ENCODE measurements around the gene SIRPB2.

Gene SIRPB2

DNA sequence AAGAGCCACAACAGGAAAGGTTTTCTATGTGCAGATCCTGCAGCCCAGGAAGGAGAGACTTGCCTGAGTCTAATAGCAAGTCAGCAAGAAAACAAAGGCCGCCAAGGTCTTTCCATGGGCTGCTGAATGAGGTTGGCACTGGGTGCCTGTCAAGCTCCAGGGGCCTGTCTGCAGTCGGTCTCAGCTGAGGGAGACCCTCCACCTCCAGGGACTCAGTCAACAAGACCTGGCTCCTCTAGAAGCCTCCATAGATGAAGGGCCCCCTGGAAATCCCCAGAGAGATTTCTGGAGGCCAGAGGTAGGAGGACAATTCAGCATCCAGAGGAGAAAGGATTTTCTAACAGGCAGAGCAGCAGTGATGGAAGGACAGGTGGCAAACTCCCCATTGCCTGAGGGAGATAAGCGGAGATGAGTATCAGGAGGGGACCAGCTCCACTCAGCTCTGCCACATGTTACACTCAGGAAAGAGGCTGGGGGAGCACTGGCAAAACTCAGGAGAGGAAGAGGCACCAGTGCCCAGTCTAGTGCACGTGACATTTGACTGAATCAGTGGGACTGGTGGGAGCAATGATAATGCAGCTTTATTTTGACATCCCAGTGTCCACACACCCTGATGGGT is 64.9 kb downstream of the SIRPB2 start:
- H3K4me3 ChIP-seq (ENCODE audit: low read depth, low read length): no peak overlapping the region
- TF ChIP-seq CTCF (conservative IDR thresholded peaks at IDR 0.05; ENCODE audit: low read depth, low read length): no peak
- DNase-seq (ENCODE audit: low read depth): no peak

All from choroid plexus epithelial cell (primary cell).